HuH-7 (cell line): ENCODE measurements around the gene POMT1.
A peak's percentile ranks its signal among the peaks of the same experiment; 100 is the strongest.

Experiments used
- DNase-seq: peaks from one replicate; pipeline ENCODE4 v3.0.0; 2011; ENCODE audit warnings: low spot score

The POMT1 gene

GRCh38 chr9:131477367-131477766 is 25.4 kb upstream of the POMT1 start:
- DNase-seq, result no peak

DNA sequence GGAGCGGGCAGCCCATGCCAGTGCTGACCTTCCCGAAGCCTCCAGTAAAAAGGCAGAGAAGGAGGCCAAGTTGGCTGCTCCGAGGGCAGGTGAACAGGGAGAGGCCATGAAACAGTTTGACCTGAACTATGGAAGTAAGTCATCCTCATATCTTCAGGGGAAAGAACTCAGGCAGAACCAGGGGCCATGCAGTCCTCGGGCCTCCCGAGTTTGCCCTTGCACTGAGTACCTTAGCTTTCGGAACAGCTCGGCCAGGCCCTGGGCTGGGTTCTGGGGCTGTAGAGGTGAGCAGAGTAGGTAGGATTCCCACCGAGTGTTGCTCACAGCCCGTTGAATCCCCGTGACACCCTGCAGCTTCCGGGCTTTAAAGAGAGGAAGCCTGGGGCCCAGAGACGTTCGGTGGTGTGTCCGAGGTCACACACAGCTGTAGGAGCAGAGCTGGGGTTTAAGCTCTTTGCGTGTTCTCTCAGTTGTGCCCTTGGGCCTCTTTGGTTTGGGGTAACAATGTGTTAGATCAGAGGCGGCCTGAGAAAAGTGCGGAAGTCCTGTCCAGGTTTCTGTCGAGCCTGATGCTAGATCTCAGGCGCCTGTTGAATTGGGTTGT is 24.8 kb upstream of the POMT1 start:
- DNase-seq, result no peak

DNA sequence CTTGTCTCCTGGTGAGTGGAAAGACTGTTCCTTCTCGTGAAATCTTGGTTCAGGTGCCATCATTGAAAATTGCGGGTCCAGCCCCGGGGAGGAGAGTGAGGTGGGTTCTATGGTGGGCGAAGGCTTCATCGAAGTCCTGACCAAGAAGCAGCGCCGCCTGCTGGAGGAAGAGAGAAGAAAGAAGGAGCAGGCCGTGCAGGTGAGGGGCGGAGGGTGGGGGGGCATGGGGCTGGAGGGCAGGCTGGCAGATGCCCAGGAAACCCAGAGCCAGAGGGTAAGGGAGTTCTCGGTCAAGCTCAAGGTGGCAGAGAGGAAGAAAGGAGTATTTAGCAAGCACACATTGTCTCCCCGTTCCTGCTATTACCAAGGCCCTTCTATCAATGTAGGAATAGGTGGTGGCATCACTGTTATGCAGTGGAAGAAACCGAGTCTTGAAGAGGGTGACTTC is 24.3 kb upstream of the POMT1 start:
- DNase-seq, result peak; percentile 70

DNA sequence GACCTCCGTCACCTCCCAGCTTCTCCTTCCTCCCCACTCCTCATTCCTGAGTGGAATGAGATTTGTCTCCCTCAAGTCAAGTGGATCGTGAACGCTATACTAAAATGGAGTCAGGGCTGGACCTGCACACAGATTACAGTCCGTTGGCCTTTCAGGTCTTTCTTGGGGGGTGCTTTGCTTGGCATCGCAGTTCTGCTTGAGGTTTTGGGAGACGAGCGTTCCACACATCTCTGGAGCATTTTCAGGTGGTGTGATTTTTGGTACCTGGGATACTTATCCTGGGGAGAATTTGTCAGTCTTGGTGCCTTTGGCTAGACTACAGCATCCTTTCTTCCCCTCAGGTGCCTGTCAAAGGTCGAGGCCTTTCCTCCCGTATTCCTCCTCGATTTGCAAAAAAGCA is 23.8 kb upstream of the POMT1 start:
- no peak for DNase-seq

GRCh38 chr9:131480258-131480657 is 22.5 kb upstream of the POMT1 start:
- no peak for DNase-seq

- no peak for DNase-seq
Measured at GRCh38 chr9:131481441-131482342, 21.0 kb upstream of the POMT1 start.

GRCh38 chr9:131482343-131483006 is 20.2 kb upstream of the POMT1 start:
- DNase-seq, result no peak

DNA sequence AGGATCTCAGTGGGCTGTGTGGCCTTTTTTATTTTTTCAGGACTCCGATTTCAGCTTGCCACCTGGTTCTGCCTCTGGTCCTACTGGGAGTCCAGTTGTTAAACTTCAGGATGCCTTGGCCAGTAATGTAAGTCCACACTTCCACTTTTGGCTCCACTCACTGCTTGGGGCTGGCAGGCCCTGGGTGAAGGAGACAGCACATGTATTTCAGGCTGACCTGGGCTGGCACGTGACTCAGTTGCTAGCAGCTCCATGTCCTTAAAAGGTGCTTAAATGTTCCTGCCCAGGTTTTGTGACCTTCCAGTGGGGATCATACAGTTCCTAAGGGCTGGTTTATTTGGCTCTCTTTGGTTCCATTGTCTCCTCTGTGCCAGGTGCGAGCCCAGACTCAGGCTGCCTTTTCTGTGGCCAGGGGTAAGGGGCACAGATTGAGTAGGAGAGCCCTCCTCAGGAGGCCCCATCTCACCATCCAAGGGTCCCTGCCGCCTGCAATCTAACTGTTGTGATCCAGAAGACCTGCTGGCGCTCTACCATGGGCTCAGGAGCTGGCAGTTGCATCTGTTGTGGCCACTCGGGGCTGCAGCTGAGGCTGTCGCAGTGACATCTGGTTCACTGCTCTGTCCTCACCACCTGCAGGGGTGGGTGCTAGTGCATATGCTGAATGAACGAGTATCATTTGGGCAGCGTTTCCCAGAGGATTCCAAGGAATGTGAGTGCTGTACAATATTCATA is 19.2 kb upstream of the POMT1 start:
- no peak for DNase-seq

GRCh38 chr9:131484051-131484445 is 18.7 kb upstream of the POMT1 start:
- DNase-seq, result no peak

GRCh38 chr9:131484560-131485185 is 18.0 kb upstream of the POMT1 start:
- no peak for DNase-seq

- DNase-seq, result no peak
Measured at GRCh38 chr9:131485206-131485605, 17.5 kb upstream of the POMT1 start.

- no peak for DNase-seq
Measured at GRCh38 chr9:131485728-131486422, 16.8 kb upstream of the POMT1 start.

DNA sequence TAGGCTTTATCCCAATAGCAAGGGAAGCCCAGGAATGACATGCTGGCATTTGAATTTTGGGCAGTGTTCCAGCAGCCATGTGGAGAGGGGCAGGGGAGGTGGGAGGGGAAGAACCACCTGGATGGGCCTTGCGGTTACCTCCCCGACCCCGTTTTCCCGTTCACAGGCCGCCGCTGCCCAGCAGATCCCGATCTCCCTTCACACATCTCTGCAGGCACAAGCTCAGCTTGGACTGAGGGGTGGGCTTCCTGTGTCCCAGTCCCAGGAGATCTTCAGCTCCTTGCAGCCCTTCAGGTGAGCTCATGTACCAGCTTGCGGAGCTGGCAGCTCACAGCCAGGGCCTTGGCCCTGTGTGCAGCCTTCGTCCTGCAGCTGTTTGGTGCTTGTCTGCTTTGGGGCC is 15.7 kb upstream of the POMT1 start:
- no peak for DNase-seq

DNA sequence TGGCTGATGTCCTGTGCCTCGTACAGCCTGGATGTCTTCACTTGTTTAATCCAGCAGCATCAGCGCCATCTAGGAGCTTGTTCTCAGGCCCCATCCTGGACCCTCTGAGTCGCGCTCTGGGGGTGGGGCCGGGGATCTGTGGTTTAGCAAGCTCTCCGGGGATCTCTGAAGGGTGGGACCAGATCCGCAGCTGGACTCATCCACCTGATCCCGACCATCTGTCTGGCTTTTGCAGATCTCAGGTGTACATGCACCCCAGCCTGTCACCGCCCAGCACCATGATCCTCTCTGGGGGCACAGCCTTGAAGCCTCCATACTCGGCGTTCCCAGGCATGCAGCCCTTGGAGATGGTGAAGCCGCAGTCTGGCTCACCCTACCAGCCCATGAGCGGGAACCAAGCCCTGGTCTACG is 15.1 kb upstream of the POMT1 start:
- no peak for DNase-seq

DNA sequence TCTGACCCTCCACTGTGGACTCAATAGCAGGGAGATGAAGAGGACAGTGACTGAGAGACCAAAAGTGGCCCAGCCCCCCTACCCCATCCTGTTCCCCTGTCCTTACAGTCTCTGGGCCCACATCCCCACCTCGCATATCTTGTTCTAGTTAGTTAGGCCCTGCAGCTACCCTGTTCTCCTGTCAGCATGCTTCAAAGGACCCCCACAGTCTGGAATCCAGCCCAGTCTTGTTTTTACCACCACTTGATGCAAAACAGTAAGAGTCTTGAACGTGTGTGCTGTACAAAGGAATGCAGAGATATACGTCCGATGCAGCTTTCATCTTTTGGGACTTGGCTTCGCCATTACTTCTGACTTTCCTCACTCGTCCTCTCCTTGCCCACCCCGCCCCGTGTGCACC is 12.2 kb upstream of the POMT1 start:
- DNase-seq, result no peak

DNA sequence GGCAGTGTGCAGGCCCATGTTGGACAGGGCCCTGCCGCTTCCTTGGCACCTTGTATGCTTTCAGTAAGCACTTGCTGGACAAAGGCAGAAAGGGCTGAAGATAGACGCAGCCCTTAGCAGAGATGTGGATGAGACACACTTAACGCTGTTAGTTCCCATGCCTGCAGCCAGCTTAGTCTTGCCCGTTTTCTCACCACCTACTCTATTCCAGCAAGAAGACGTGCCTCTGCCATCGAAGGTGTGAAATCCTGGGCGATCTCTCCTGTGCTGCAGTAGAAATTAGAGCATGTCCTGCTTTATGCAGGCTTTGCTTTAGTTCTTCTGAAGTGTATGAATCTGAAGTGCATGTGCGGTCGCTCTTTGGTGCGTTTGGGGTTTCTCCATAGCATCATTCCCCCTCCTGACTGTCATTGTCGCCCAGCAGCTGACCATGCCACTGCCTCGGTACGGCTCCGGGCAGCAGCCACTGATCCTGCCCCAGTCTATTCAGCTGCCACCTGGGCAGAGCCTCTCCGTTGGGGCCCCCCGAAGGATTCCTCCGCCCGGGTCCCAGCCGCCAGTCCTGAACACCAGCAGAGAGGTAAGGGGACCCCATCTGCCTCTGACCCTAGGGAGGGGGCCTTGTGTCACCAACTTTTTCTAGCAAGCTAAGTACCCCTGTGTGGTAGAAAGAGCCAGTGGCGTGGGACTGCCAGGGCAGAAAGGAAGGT is 11.6 kb upstream of the POMT1 start:
- DNase-seq, result no peak

DNA sequence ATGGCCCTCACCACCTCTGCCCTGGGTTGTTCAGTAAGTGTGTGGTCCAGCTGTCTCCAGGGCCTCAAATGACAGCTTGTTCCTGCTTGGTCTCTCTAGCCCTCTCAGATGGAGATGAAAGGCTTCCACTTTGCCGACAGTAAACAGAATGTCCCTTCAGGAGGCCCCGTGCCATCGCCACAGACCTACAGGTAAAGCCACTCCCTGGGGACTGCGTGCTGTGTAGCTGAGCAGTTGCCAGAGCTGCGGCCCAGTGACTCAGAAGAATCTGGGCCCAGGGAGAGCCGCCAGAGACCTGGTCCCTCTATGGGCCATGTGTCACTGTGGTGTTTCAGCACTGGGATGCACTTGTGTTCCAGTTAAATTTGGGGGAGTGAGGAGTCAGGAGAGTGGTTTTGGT is 10.6 kb upstream of the POMT1 start:
- DNase-seq, result no peak

DNA sequence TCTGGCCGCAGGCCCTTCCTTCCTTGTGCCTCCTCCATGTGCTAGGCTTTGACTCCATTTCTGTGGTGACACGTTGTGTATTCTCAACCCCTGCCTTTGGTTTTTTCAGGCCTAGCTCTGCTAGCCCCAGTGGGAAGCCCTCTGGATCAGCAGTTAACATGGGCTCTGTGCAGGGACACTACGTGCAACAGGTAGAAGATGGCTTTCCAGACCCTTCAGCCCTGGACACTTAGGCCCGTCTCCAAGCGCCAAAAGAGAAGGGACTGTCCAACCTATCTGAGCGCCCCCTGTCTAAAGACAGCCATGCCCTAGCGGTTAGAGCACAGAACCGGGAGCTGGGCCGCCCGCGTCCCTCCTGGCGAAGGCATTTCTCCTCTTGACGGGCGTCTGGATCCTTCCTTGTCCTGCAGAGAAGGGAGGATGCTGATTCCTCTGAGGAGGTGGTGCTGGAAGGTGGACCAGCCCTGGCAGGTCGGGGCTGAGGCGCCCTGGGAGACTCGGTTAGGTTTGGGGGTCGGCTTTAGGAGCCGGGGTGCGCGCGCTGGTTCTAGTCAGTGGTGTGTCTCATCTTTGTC is 8.3 kb upstream of the POMT1 start:
- DNase-seq, result no peak

- DNase-seq, result no peak
Measured at GRCh38 chr9:131495785-131496184, 6.9 kb upstream of the POMT1 start.

DNA sequence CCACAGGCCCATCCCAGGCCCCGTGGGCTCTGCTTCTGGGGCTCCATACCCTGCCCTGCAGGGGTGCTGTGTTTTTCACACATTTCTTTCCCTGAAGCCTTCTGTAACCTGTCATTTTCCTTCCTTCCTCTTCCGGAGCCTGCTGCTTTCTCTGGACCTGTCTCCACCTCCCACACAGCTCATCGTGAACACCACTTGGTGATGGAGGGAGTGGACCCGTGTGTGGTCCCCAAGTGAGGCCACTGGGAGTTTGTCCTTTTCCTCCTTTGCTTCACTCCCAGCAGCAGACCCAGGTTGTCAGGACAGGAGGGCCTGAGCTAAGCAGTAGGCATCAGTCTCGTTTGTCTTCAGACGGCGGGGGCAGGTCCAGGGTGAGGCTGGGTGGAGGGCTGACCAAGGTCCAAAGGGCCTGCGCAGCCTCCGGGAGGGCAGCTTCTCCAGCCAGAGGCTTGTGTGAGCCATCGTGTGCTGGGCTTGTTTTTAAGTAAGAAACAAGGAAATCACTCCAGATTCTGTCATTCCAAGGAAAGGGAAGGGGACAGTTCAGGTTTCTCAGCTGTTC is 5.8 kb upstream of the POMT1 start:
- no peak for DNase-seq
